Stomach (tissue), 4 donors: ENCODE measurements around the gene PERM1.

Experiments used
- CTCF ChIP-seq, 7 experiments: fragments of 450-650 bp in 4 of 7; fragments of 200-600 bp in 3 of 7; sonication (generic) in 3 of 7; IDR thresholded peaks; one replicate each; pipeline ENCODE4 v1.5.1; 2016 to 2019; ENCODE audit warnings: antibody characterized with exemption in 7 of 7, control low read depth in 2 of 7, mild to moderate bottlenecking in 1 of 7
- EP300 ChIP-seq: sonication (generic); formaldehyde crosslinking; IDR thresholded peaks from one replicate; pipeline ENCODE4 v1.6.1; 2017; ENCODE audit warnings: antibody characterized with exemption
- POLR2AphosphoS5 ChIP-seq, 3 donors: sonication (generic); formaldehyde crosslinking; IDR thresholded peaks; one replicate each; pipeline ENCODE4 v1.6.1; 2016; ENCODE audit warnings: antibody characterized with exemption in 3 of 3

- TF ChIP-seq EP300: no peak
- TF ChIP-seq CTCF (IDR thresholded peaks at IDR 0.05): no peak
- TF ChIP-seq POLR2AphosphoS5 (IDR thresholded peaks at IDR 0.05): no peak
These were observed 21.3 kb downstream of the PERM1 start, which contains the start of gene KLHL17 for GRCh38 chr1:960363-961131.
